DOHH2 (cell line): ENCODE data around the gene CST1.
"Not testable (repeated sequence)": the region's sequence is repeated elsewhere in the genome, so short reads cannot be mapped to it uniquely, and the experiment has no call there.

Experiments used
- H3F3A ChIP-seq: fragments of 200-600 bp; sonication (generic), shearing (Covaris generic); 2 replicates; pipeline ENCODE4 v1.6.0; 2016; ENCODE audit warnings: antibody characterized with exemption, mild to moderate bottlenecking; ENCODE audit not compliant: control insufficient read depth, insufficient read depth
- H3K27ac ChIP-seq: fragments of 200-600 bp; sonication (generic); 2 replicates; pipeline ENCODE4 v1.5.1; 2014; ENCODE audit warnings: low read depth, mild to moderate bottlenecking, low read length, moderate library complexity
- H3K27me3 ChIP-seq: fragments of 200-600 bp; sonication (generic); 2 replicates; pipeline ENCODE4 v1.6.1; 2014; ENCODE audit warnings: mild to moderate bottlenecking, low read length, mixed read lengths; ENCODE audit not compliant: control insufficient read depth
- H3K36me3 ChIP-seq: fragments of 200-600 bp; sonication (generic); 2 replicates; pipeline ENCODE4 v1.6.1; 2014; ENCODE audit warnings: mild to moderate bottlenecking, low read length, moderate library complexity, mixed read lengths; ENCODE audit not compliant: control insufficient read depth
- H3K4me1 ChIP-seq: fragments of 200-600 bp; sonication (generic); 2 replicates; pipeline ENCODE4 v1.6.1; 2014; ENCODE audit warnings: mild to moderate bottlenecking, low read length, mixed read lengths; ENCODE audit not compliant: control insufficient read depth
- H3K4me2 ChIP-seq: fragments of 200-600 bp; sonication (generic); 2 replicates; pipeline ENCODE4 v1.6.0; 2014; ENCODE audit warnings: mild to moderate bottlenecking, low read length, moderate library complexity
- H3K4me3 ChIP-seq: fragments of 200-600 bp; sonication (generic); 2 replicates; pipeline ENCODE4 v1.5.1; 2014; ENCODE audit warnings: mild to moderate bottlenecking, low read length, mixed read lengths
- H3K79me2 ChIP-seq: fragments of 200-600 bp; sonication (generic); 2 replicates; pipeline ENCODE4 v1.6.1; 2014; ENCODE audit warnings: mild to moderate bottlenecking, low read length, mixed read lengths; ENCODE audit not compliant: control insufficient read depth
- H3K9me2 ChIP-seq: fragments of 200-600 bp; sonication (generic); replicated peaks from 2 replicates; pipeline ENCODE4 v1.6.1; 2014; ENCODE audit warnings: mild to moderate bottlenecking, low read length, mixed read lengths; ENCODE audit not compliant: control insufficient read depth
- H3K9me3 ChIP-seq: fragments of 200-600 bp; sonication (generic); 2 replicates; pipeline ENCODE4 v1.6.1; 2014; ENCODE audit warnings: antibody characterized with exemption, low read length, mixed read lengths; ENCODE audit not compliant: control insufficient read depth, insufficient read depth
- H4K20me1 ChIP-seq: fragments of 200-600 bp; sonication (generic); 2 replicates; pipeline ENCODE4 v1.6.0; 2014; ENCODE audit warnings: low read depth, mild to moderate bottlenecking, antibody characterized with exemption, low read length, moderate library complexity; ENCODE audit not compliant: control insufficient read depth, insufficient read depth
- EZH2phosphoT487 ChIP-seq: fragments of 200-600 bp; sonication (generic); IDR thresholded peaks from 2 replicates; pipeline ENCODE4 v1.6.1; 2017; ENCODE audit warnings: borderline replicate concordance, mild to moderate bottlenecking, antibody characterized with exemption, low read length, moderate library complexity, mixed read lengths
- TF ChIP-seq, protein P1 (sequence below): fragments of 200-600 bp; sonication (generic); IDR thresholded peaks from one replicate; pipeline ENCODE4 v1.5.1; 2014; ENCODE audit warnings: antibody characterized with exemption, mild to moderate bottlenecking, low read depth, low read length; ENCODE audit not compliant: poor library complexity, severe bottlenecking

The CST1 gene

DNA sequence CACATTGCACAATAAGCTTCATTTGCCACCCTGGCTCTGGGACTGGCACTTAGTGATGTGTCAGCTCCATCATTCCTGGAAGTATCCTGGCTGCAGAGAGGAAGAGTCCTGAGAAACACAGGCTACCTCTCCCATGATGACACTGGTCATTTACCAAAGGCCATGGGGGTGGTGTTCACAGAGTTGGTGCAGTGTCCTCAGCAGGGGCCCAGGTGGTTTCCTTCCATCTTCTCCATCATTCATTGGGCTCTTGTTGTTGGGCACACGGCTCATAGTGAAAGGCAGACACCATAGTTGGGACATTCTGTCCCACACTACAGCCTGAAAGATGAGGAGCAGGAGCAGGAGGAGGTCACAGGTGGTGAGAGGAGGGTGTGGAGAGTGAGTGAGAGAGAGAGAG lies 15.8 kb upstream of the CST1 start:
- Histone ChIP-seq H3K79me2 (no peaks in the 10 kb centered on the region), H3K4me3 (no peak overlapping the region), H3K27ac (no peak overlapping the region), H3F3A (no peaks in the 10 kb centered on the region), H3K9me3 (no peaks in the 10 kb centered on the region), H3K4me2 (no peak overlapping the region), H4K20me1 (no peaks in the 10 kb centered on the region), H3K4me1 (no peaks in the 10 kb centered on the region), H3K27me3 (no peaks in the 10 kb centered on the region), H3K9me2 (no peaks in the 10 kb centered on the region), H3K36me3 (no peaks in the 10 kb centered on the region)
- TF ChIP-seq EZH2phosphoT487: no peak
- TF ChIP-seq, protein P1, sequence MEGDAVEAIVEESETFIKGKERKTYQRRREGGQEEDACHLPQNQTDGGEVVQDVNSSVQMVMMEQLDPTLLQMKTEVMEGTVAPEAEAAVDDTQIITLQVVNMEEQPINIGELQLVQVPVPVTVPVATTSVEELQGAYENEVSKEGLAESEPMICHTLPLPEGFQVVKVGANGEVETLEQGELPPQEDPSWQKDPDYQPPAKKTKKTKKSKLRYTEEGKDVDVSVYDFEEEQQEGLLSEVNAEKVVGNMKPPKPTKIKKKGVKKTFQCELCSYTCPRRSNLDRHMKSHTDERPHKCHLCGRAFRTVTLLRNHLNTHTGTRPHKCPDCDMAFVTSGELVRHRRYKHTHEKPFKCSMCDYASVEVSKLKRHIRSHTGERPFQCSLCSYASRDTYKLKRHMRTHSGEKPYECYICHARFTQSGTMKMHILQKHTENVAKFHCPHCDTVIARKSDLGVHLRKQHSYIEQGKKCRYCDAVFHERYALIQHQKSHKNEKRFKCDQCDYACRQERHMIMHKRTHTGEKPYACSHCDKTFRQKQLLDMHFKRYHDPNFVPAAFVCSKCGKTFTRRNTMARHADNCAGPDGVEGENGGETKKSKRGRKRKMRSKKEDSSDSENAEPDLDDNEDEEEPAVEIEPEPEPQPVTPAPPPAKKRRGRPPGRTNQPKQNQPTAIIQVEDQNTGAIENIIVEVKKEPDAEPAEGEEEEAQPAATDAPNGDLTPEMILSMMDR: no peak

DNA sequence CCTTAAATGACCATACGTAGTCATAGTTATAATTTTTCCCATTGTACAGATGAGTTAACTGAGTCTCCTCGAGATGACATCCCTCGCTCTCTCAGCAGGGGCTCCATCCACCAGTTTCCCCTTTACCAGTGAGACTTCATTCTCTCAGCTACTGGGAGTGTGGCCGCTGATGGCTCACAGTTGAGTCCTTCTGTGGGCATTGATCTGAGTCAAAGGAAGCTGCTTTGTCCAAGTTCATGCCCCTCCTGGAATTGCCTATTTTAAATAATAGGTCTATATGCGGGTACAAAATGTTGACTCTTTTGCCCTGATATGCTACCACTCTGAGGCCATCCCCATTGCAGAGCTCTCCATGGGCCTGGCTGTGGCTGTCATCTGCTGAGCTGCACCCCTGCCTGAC lies 14.8 kb upstream of the CST1 start:
- H3K9me2 ChIP-seq: no peaks in the 10 kb centered on the region
- no peak overlapping the region for H3K27ac ChIP-seq
- H3K4me1 ChIP-seq: no peaks in the 10 kb centered on the region
- H3K79me2 ChIP-seq: no peaks in the 10 kb centered on the region
- H3K4me2 ChIP-seq: no peak overlapping the region
- no peak overlapping the region for H3K4me3 ChIP-seq
- no peaks in the 10 kb centered on the region for H4K20me1 ChIP-seq
- no peaks in the 10 kb centered on the region for H3K9me3 ChIP-seq
- no peaks in the 10 kb centered on the region for H3F3A ChIP-seq
- no peak for TF ChIP-seq EZH2phosphoT487
- TF ChIP-seq, protein P1: no peak
- no peaks in the 10 kb centered on the region for H3K27me3 ChIP-seq
- no peaks in the 10 kb centered on the region for H3K36me3 ChIP-seq

DNA sequence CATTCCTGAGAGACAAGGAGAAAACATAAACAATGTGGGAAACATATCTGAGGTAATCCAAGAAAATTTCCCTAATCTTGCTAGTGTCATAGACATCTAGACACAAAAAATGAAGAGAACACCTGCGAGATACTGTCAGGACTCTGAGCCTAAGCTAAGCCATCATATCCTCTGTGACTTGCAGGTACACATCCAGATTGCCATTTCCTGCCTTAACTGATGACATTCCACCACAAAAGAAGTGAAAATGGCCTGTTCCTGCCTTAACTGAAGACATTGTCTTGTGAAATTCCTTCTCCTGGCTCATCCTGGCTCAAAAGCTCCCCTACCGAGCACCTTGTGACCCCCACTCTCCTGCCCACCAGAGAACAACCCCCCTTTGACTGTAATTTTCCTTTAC lies 13.9 kb upstream of the CST1 start:
- H3K27ac ChIP-seq, H3K36me3 ChIP-seq, H3K4me2 ChIP-seq, H3K4me1 ChIP-seq, H3K4me3 ChIP-seq, H3K9me3 ChIP-seq, H3K9me2 ChIP-seq, H3K79me2 ChIP-seq, H4K20me1 ChIP-seq, H3F3A ChIP-seq, H3K27me3 ChIP-seq: not testable (repeated sequence)

DNA sequence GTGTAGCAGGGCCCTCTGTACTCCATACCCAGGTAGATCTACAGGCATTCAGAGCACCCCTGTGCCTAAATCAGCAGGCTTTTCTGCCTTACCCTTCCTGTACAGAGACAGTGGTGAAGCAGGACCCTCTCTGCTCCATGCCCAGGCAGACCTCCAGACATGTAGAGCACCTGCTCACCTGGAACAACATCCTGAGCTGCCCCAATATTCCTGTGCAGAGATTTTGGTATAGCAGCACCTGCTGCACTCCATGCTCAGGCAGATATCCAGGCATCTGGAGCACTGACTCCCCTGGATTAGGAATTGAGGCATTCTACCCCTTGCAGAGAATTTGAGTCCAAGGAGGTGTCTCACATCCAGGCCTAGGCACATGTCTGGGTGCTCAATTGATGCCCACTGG lies 12.6 kb upstream of the CST1 start:
- no peaks in the 10 kb centered on the region for H3K9me2 ChIP-seq
- no peak overlapping the region for H3K4me3 ChIP-seq
- no peaks in the 10 kb centered on the region for H4K20me1 ChIP-seq
- H3K79me2 ChIP-seq: no peaks in the 10 kb centered on the region
- no peaks in the 10 kb centered on the region for H3F3A ChIP-seq
- no peak overlapping the region for H3K4me2 ChIP-seq
- no peaks in the 10 kb centered on the region for H3K9me3 ChIP-seq
- TF ChIP-seq EZH2phosphoT487: no peak
- TF ChIP-seq, protein P1: no peak
- no peaks in the 10 kb centered on the region for H3K36me3 ChIP-seq
- H3K27me3 ChIP-seq: no peaks in the 10 kb centered on the region
- no peak overlapping the region for H3K27ac ChIP-seq
- H3K4me1 ChIP-seq: no peaks in the 10 kb centered on the region
